Keratinocyte (primary cell): ENCODE data around the gene PRSS48. TPM values are rescaled to one million over a fixed set of nuclear protein-coding genes. Genes with fewer than 3 reads are reported as not detected.
"Not testable (repeated sequence)": the region's sequence is repeated elsewhere in the genome, so short reads cannot be mapped to it uniquely, and the experiment has no call there.

Experiments used
- DNase-seq: peaks from one replicate; pipeline ENCODE4 v3.0.0-alpha.2; 2011; ENCODE audit warnings: low read depth, missing footprints, low spot score
- FAIRE-seq: peaks from 2 replicates; lab custom pipeline; 2011; peaks lifted over from hg19 to GRCh38; lab: Jason Lieb, UNC
- H2AFZ ChIP-seq: 2 replicates; pipeline ENCODE4 v1.6.0; 2012; ENCODE audit warnings: low read length, control low read depth, inconsistent platforms; ENCODE audit not compliant: control insufficient read depth
- H3K27ac ChIP-seq: 2 replicates; pipeline ENCODE4 v1.5.1; 2011; ENCODE audit warnings: low read length; ENCODE audit not compliant: control insufficient read depth, insufficient read depth
- H3K27me3 ChIP-seq: 3 replicates; pipeline ENCODE4 v1.6.0; 2011; ENCODE audit warnings: low read length; ENCODE audit not compliant: control insufficient read depth, insufficient read depth; ENCODE audit errors: extremely low read depth
- H3K36me3 ChIP-seq, 2 experiments: 2 replicates in 1 of 2; 3 replicates in 1 of 2; pipeline ENCODE4 v1.5.1; 2011; ENCODE audit warnings: low read length in 2 of 2, mild to moderate bottlenecking in 1 of 2; ENCODE audit not compliant: control insufficient read depth in 2 of 2, insufficient read depth in 2 of 2; ENCODE audit errors: extremely low read depth in 1 of 2
- H3K4me1 ChIP-seq: 3 replicates; pipeline ENCODE4 v1.5.1; 2011; ENCODE audit warnings: low read length; ENCODE audit not compliant: control insufficient read depth, insufficient read depth; ENCODE audit errors: extremely low read depth
- H3K4me2 ChIP-seq: 3 replicates; pipeline ENCODE4 v1.6.0; 2011; ENCODE audit warnings: low read depth, low read length; ENCODE audit not compliant: control insufficient read depth, insufficient read depth; ENCODE audit errors: extremely low read depth
- H3K4me3 ChIP-seq, 3 experiments: fragments of 200-600 bp in 1 of 3; sonication (generic) in 1 of 3; 2 replicates in 2 of 3; 3 replicates in 1 of 3; pipeline ENCODE4 v1.5.1; 2011 to 2016; ENCODE audit warnings: low read length in 3 of 3, mild to moderate bottlenecking in 3 of 3, control low read depth in 2 of 3, inconsistent platforms in 1 of 3, low read depth in 1 of 3, mixed read lengths in 1 of 3, mixed run types in 1 of 3, moderate library complexity in 1 of 3; ENCODE audit not compliant: control insufficient read depth in 2 of 3, insufficient read depth in 2 of 3; ENCODE audit errors: extremely low read depth in 1 of 3
- H3K79me2 ChIP-seq: 2 replicates; pipeline ENCODE4 v1.6.0; 2012; ENCODE audit warnings: low read length; ENCODE audit not compliant: control insufficient read depth, insufficient read depth
- H3K9ac ChIP-seq: 3 replicates; pipeline ENCODE4 v1.6.0; 2011; ENCODE audit warnings: low read length; ENCODE audit not compliant: control insufficient read depth, insufficient read depth; ENCODE audit errors: extremely low read depth
- H3K9me1 ChIP-seq: 3 replicates; pipeline ENCODE4 v1.6.0; 2011; ENCODE audit warnings: low read length; ENCODE audit not compliant: control insufficient read depth, insufficient read depth; ENCODE audit errors: extremely low read depth
- H3K9me3 ChIP-seq: 2 replicates; pipeline ENCODE4 v1.5.1; 2012; ENCODE audit warnings: low read depth, low read length; ENCODE audit not compliant: control insufficient read depth
- H4K20me1 ChIP-seq: 3 replicates; pipeline ENCODE4 v1.6.0; 2011; ENCODE audit warnings: low read length; ENCODE audit not compliant: control insufficient read depth, insufficient read depth; ENCODE audit errors: extremely low read depth
- EZH2 ChIP-seq: IDR thresholded peaks from one replicate; pipeline ENCODE4 v1.6.1; 2012; ENCODE audit warnings: inconsistent platforms, mild to moderate bottlenecking, low read length, moderate library complexity
- dilution Hi-C: fragments of 300-500 bp; cut with MboI; formaldehyde crosslinking; loops from one replicate; pipeline ENCODE4 v1.7.0; 2020; ENCODE audit warnings: low sequenced_read_pairs; ENCODE audit not compliant: extremely low pct_ligation_motif_present
- polyA plus RNA-seq, 5 experiments: library from polyadenylated mRNA; depleted of rRNA in 3 of 5; stranded (reverse) in 3 of 5; stranded (forward) in 1 of 5; unstranded in 1 of 5; fragments of >200 nt; gene quantifications; 1 replicate in 1 of 5; 2 replicates in 3 of 5; 3 replicates in 1 of 5; pipeline versions ENCODE4 v1.2.1 to v1.2.3, GENCODE V29; 2011 to 2012; ENCODE audit warnings: missing spikeins in 2 of 5, low read depth in 1 of 5, low replicate concordance in 1 of 5

Gene PRSS48
- polyA plus RNA-seq, 1 donor (not counting 4 experiments of a cell fraction or from before 2014, with no cell fraction given), result not detected

DNA sequence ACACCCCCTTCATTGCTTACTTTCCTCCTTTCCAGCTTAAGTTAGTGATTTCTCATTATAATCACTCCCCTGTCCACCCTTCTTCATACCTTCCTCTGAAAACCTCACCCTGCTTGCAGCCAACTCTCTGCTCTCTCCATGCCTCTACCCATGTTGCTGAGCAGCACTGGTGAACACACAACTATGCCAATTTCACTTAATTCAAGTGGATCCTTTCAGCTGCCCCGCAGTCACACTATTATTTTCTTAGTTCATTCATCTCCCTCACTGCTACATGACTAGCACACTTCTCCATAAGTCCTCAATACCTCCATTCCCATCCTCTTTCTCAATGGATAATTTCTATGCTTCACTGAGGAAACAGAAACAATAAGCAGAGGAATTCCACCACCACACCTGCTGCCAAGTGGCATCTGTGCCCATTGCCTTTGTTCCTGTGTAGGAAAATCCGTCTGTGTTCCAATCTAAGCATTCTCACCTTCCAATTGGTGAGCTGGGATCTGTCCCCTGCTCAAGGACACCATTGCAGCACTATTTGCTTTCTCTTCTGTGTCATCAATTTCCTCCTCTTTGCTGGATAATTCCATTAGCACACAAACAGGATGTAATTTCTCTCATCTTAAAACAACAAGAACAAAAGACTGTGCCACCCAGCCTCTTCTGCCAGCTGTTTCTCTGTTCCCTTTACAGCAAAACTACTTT is 25.2 kb upstream of the PRSS48 start:
- Histone ChIP-seq H3K27ac (no peak overlapping the region), H3K9ac (no peak overlapping the region), H3K4me3 (no peak overlapping the region), H3K9me3 (no peaks in the 10 kb centered on the region), H3K36me3 (no peaks in the 10 kb centered on the region), H3K9me1 (no peaks in the 10 kb centered on the region), H3K4me1 (peaks cover 4% of the 10 kb centered on the region), H3K27me3 (no peaks in the 10 kb centered on the region), H2AFZ (no peak overlapping the region), H3K4me2 (no peak overlapping the region), H4K20me1 (no peaks in the 10 kb centered on the region), H3K79me2 (peaks cover 8% of the 10 kb centered on the region)
- dilution Hi-C loops, result no loop called here
- no peak for TF ChIP-seq EZH2
- DNase-seq (no peak), FAIRE-seq (peak; percentile 26)

DNA sequence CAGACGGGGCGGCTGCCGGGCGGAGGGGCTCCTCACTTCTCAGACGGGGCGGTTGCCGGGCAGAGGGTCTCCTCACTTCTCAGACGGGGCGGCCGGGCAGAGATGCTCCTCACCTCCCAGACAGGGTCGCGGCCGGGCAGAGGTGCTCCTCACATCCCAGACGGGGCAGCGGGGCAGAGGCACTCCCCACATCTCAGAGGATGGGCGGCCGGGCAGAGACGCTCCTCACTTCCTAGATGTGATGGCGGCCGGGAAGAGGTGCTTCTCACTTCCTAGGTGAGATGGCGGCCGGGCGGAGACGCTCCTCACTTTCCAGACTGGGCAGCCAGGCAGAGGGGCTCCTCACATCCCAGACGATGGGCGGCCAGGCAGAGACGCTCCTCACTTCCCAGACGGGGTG is 21.7 kb upstream of the PRSS48 start:
- H3K27ac ChIP-seq, H3K9me3 ChIP-seq, dilution Hi-C loops, H3K36me3 ChIP-seq, H3K9ac ChIP-seq, H4K20me1 ChIP-seq, FAIRE-seq, H3K4me3 ChIP-seq, H3K4me2 ChIP-seq, DNase-seq, H3K27me3 ChIP-seq, H3K9me1 ChIP-seq, H3K4me1 ChIP-seq, H2AFZ ChIP-seq: not testable (repeated sequence)
- H3K79me2 ChIP-seq, result peaks cover 12% of the 10 kb centered on the region

DNA sequence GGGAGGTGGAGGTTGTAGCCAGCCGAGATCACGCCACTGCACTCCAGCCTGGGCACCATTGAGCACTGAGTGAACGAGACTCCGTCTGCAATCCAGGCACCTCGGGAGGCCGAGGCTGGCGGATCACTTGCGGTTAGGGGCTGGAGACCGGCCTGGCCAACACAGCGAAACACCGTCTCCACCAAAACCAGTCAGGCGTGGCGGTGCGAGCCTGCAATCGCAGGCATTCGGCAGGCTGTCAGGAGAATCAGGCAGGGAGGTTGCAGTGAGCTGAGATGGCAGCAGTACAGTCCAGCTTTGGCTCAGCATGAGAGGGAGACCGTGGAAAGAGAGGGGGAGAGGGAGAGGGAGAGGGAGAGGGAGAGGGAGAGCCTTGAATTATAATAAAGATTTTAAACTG is 21.3 kb upstream of the PRSS48 start:
- H4K20me1 ChIP-seq, DNase-seq, FAIRE-seq, H3K9me1 ChIP-seq, H3K27ac ChIP-seq, H2AFZ ChIP-seq, H3K4me2 ChIP-seq, dilution Hi-C loops, H3K9me3 ChIP-seq, H3K4me3 ChIP-seq, H3K36me3 ChIP-seq, H3K27me3 ChIP-seq, H3K4me1 ChIP-seq, H3K9ac ChIP-seq: not testable (repeated sequence)
- H3K79me2 ChIP-seq, result peaks cover 11% of the 10 kb centered on the region
